ENCODE results near the gene SCRN2.

SCRN2 gene

GRCh38 chr17:47811709-47812108 is 29.4 kb downstream of the SCRN2 start:
- H3K27me3 ChIP-seq (ENCODE audit: insufficient read depth, poor library complexity, severe bottlenecking), result no peaks in the 10 kb centered on the region
- no peak overlapping the region for H3K4me3 ChIP-seq (ENCODE audit: severe bottlenecking)
- no peak for TF ChIP-seq CTCF (IDR thresholded peaks at IDR 0.05; ENCODE audit: poor library complexity, severe bottlenecking)
- no peak overlapping the region for H3K27ac ChIP-seq (ENCODE audit: poor library complexity, severe bottlenecking)
- no peak for DNase-seq (ENCODE audit: low spot score)
- no peaks in the 10 kb centered on the region for H3K9me3 ChIP-seq (ENCODE audit: severe bottlenecking)
- no peak for ATAC-seq (ENCODE audit: low read depth)
- H3K4me1 ChIP-seq (ENCODE audit: insufficient read depth, poor library complexity, severe bottlenecking), result peaks cover 10% of the 10 kb centered on the region
- H3K36me3 ChIP-seq (ENCODE audit: low read depth), result peaks cover 25% of the 10 kb centered on the region

- Histone ChIP-seq H3K4me3 (ENCODE audit: severe bottlenecking) (no peak overlapping the region), H3K4me1 (ENCODE audit: insufficient read depth, poor library complexity, severe bottlenecking) (peaks cover 10% of the 10 kb centered on the region), H3K27ac (ENCODE audit: poor library complexity, severe bottlenecking) (peak overlapping the region; percentile 26), H3K36me3 (ENCODE audit: low read depth) (peaks cover 20% of the 10 kb centered on the region), H3K9me3 (ENCODE audit: severe bottlenecking) (no peaks in the 10 kb centered on the region), H3K27me3 (ENCODE audit: insufficient read depth, poor library complexity, severe bottlenecking) (no peaks in the 10 kb centered on the region)
- no peak for ATAC-seq (ENCODE audit: low read depth)
- peak; percentile 49 for DNase-seq (ENCODE audit: low spot score)
- TF ChIP-seq CTCF (IDR thresholded peaks at IDR 0.05; ENCODE audit: poor library complexity, severe bottlenecking), result no peak
Observed at GRCh38 chr17:47810901-47811635, 30.0 kb downstream of the SCRN2 start.

- Histone ChIP-seq H3K27ac (ENCODE audit: poor library complexity, severe bottlenecking) (peak overlapping the region; percentile 26), H3K4me3 (ENCODE audit: severe bottlenecking) (no peak overlapping the region), H3K4me1 (ENCODE audit: insufficient read depth, poor library complexity, severe bottlenecking) (peaks cover 10% of the 10 kb centered on the region), H3K27me3 (ENCODE audit: insufficient read depth, poor library complexity, severe bottlenecking) (no peaks in the 10 kb centered on the region), H3K9me3 (ENCODE audit: severe bottlenecking) (no peaks in the 10 kb centered on the region), H3K36me3 (ENCODE audit: low read depth) (peaks cover 13% of the 10 kb centered on the region)
- peak; percentile 86 for ATAC-seq (ENCODE audit: low read depth)
- DNase-seq (ENCODE audit: low spot score), result peak; percentile 91
- no peak for TF ChIP-seq CTCF (IDR thresholded peaks at IDR 0.05; ENCODE audit: poor library complexity, severe bottlenecking)
Observed at GRCh38 chr17:47810200-47810821, 30.8 kb downstream of the SCRN2 start.

- DNase-seq (ENCODE audit: low spot score) (peak; percentile 61), ATAC-seq (ENCODE audit: low read depth) (no peak)
- Histone ChIP-seq H3K27ac (ENCODE audit: poor library complexity, severe bottlenecking) (no peak overlapping the region), H3K4me1 (ENCODE audit: insufficient read depth, poor library complexity, severe bottlenecking) (peaks cover 10% of the 10 kb centered on the region), H3K27me3 (ENCODE audit: insufficient read depth, poor library complexity, severe bottlenecking) (no peaks in the 10 kb centered on the region), H3K36me3 (ENCODE audit: low read depth) (peaks cover 7% of the 10 kb centered on the region; the same call in 1 of the 2 replicates), H3K4me3 (ENCODE audit: severe bottlenecking) (no peak overlapping the region), H3K9me3 (ENCODE audit: severe bottlenecking) (no peaks in the 10 kb centered on the region)
- TF ChIP-seq CTCF (IDR thresholded peaks at IDR 0.05; ENCODE audit: poor library complexity, severe bottlenecking), result no peak
Observed at GRCh38 chr17:47808830-47809480, 32.1 kb downstream of the SCRN2 start.
